Psoas muscle (tissue), 8 donors: ENCODE data around the gene REC114. TPM values are rescaled to one million over a fixed set of nuclear protein-coding genes. Genes with fewer than 3 reads are reported as not detected.

Source experiments
- ATAC-seq, 4 donors: fragments of 200-7000 bp; cut with Tn5 transposase; one replicate each; pipeline ENCODE4 v1.9.1; 2020; ENCODE audit warnings: moderate library complexity in 3 of 4, mild to moderate bottlenecking in 2 of 4
- DNase-seq, 2 donors: peaks; one replicate each; pipeline ENCODE4 v3.0.0-alpha.2; 2020
- H3K27ac ChIP-seq: fragments of 200-600 bp; one replicate; pipeline ENCODE4 v1.8.0; 2022
- H3K27me3 ChIP-seq, 3 donors: fragments of 200-600 bp in 1 of 3; one replicate each; pipeline versions ENCODE4 v1.6.1 to v1.8.0; 2013 to 2022; ENCODE audit warnings: low read length in 2 of 3, mild to moderate bottlenecking in 2 of 3, moderate library complexity in 1 of 3; ENCODE audit not compliant: insufficient read depth in 3 of 3
- H3K36me3 ChIP-seq, 2 donors: fragments of 200-600 bp in 1 of 2; one replicate each; pipeline versions ENCODE4 v1.6.1 to v1.8.0; 2013 to 2022; ENCODE audit warnings: low read depth in 1 of 2, mild to moderate bottlenecking in 1 of 2, moderate library complexity in 1 of 2; ENCODE audit not compliant: insufficient read depth in 1 of 2
- H3K4me1 ChIP-seq: fragments of 200-600 bp; one replicate; pipeline ENCODE4 v1.8.0; 2022
- H3K4me3 ChIP-seq: fragments of 200-600 bp; one replicate; pipeline ENCODE4 v1.8.0; 2022; ENCODE audit warnings: mild to moderate bottlenecking
- H3K9me3 ChIP-seq: fragments of 200-600 bp; one replicate; pipeline ENCODE4 v1.8.0; 2022
- WGBS, 3 donors: extraction: QIAGEN DNeasy Blood & Tissue Kit; methylation state at CpG; one replicate each; pipeline versions ENCODE4 v1.1.6 to v1.1.7; 2013; 5-methylcytosine and 5-hydroxymethylcytosine counted together
- intact Hi-C, 2 donors: fragments of 100-400 bp; cut with DNase I; formaldehyde crosslinking; loops; one replicate each; pipeline versions ENCODE4 v1.11.0 to v1.14.2; 2022
- polyA plus RNA-seq, 3 donors: library from polyadenylated mRNA; stranded (reverse); fragments of 200-250 nt; gene quantifications; one replicate each; pipeline ENCODE4 v1.2.3, GENCODE V29; 2013
- total RNA-seq, 4 donors: library from RNA; stranded (reverse); fragmentation: NEBNext Ultra II Directional in 2 of 4; extraction: Animal tissue kit (Norgen Biotek cat#: 25700) in 2 of 4; gene quantifications; one replicate each; pipeline versions ENCODE4 v1.2.1 to v1.2.4, GENCODE V29; 2021 to 2023
- TF ChIP-seq, protein P1 (sequence below): fragments of 200-600 bp; IDR thresholded peaks from one replicate; pipeline ENCODE4 v1.8.0; 2022; ENCODE audit warnings: antibody characterized with exemption
- donor health status: healthy with polysubstance abuse.
- donor health status: DM: no; HTN: no; CAD: no; lungs with moderate emphysema.
- donor health status: Bipolar disorder and iron deficiency.
- donor health status: healthy.
- donor health status: DM: yes; HTN: yes; CAD: no.
- donor health status: DM: no; HTN: no; CAD: no.
- donor health status: DM: no; HTN: no; CAD: no.
- donor health status: DM: yes; HTN: yes; CAD: no.

The REC114 gene
- total and polyA plus RNA-seq, 7 donors = not detected

DNA sequence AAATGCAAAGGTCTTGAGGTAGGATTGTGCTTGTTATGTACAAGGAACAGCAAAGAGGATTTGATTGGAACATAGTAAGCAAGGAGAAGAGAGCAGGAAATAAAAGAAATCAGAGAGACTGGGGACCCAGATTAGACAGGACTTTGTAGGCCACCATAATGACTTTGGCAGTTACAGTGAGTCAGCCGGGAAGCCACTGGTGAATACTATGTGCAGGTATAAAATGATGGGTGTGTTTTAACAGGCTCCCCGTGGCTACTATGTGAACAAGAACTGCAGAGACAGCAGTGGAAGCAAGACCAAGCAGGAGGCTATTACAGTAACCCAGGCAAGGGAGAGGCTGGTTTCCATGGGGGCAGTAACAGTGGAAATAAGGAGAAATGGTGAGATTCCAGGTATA, 135.1 kb downstream of the REC114 start:
- ATAC-seq (no peak), DNase-seq (no peak)
- Histone ChIP-seq H3K27ac (no peak overlapping the region), H3K27me3 (no peaks in the 10 kb centered on the region), H3K4me3 (no peak overlapping the region), H3K4me1 (no peaks in the 10 kb centered on the region), H3K9me3 (no peaks in the 10 kb centered on the region), H3K36me3 (peaks cover 6 to 55% of the 10 kb centered on the region in 2 donors)
- 80 to 91% (median 89%) methylated on average over 2 of the region's 2 CpGs for WGBS, 3 donors
- intact Hi-C loops = no loop called here
- TF ChIP-seq, protein P1, sequence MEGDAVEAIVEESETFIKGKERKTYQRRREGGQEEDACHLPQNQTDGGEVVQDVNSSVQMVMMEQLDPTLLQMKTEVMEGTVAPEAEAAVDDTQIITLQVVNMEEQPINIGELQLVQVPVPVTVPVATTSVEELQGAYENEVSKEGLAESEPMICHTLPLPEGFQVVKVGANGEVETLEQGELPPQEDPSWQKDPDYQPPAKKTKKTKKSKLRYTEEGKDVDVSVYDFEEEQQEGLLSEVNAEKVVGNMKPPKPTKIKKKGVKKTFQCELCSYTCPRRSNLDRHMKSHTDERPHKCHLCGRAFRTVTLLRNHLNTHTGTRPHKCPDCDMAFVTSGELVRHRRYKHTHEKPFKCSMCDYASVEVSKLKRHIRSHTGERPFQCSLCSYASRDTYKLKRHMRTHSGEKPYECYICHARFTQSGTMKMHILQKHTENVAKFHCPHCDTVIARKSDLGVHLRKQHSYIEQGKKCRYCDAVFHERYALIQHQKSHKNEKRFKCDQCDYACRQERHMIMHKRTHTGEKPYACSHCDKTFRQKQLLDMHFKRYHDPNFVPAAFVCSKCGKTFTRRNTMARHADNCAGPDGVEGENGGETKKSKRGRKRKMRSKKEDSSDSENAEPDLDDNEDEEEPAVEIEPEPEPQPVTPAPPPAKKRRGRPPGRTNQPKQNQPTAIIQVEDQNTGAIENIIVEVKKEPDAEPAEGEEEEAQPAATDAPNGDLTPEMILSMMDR = no peak

DNA sequence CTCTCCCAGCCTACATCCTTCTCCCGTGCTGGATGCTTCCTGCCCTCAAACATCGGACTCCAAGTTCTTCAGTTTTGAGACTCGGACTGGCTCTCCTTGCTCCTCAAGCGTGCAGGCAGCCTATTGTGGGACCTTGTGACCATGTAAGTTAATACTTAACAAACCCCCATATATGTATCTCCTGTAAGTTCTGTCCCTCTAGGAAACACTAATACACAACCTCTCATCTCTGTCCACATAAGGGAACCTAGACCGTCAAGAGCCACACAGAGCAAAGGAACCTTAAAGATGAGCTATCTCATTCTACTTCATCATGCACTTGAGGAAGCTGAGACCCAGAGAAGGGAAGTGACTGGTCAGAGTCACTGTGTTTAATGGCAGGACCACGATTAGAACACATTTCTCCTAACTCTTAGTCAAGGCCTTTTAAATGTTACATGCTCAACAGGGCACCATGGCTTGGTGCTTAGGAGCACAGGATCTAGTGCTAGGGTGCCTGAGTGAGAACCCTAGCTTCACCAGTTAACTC, 140.0 kb downstream of the REC114 start:
- H3K27me3 ChIP-seq = no peaks in the 10 kb centered on the region
- intact Hi-C loops = no loop called here
- H3K36me3 ChIP-seq = peaks cover 14 to 90% of the 10 kb centered on the region in 2 donors
- H3K27ac ChIP-seq = no peak overlapping the region
- DNase-seq (no peak), ATAC-seq (no peak)
- TF ChIP-seq, protein P1 = no peak
- H3K9me3 ChIP-seq = no peaks in the 10 kb centered on the region
- WGBS, 3 donors = 85 to 95% (median 86%) methylated on average over 6 of the region's 6 CpGs
- H3K4me1 ChIP-seq = no peaks in the 10 kb centered on the region
- H3K4me3 ChIP-seq = no peak overlapping the region

DNA sequence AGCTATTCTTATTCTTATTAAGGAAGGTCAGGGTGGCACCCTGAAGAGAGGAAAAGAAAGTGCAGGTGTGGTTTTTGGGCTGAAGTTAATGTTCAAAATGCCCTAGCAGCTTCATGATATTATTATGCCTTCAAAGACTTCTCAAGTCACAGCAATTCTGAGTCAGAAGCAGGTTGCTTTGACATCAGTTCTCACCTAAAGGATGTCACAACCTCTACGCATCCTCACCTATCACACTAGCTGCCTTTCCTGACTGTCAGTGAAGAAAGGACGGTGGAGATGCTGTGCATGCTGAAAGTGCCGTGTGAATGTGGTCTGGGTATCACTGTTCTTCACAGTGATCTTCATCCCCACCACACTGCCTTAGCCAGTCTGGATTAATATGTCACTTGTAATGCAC, 140.6 kb downstream of the REC114 start:
- no peak overlapping the region for H3K4me3 ChIP-seq
- 90 to 95% (median 93%) methylated on average over 3 of the region's 3 CpGs for WGBS, 3 donors
- no peaks in the 10 kb centered on the region for H3K27me3 ChIP-seq
- H3K27ac ChIP-seq = no peak overlapping the region
- H3K36me3 ChIP-seq = peaks cover 14 to 90% of the 10 kb centered on the region in 2 donors
- ATAC-seq (no peak), DNase-seq (no peak)
- TF ChIP-seq, protein P1 = no peak
- no peaks in the 10 kb centered on the region for H3K4me1 ChIP-seq
- no peaks in the 10 kb centered on the region for H3K9me3 ChIP-seq
- intact Hi-C loops = no loop called here

GRCh38 chr15:73584699-73585420, 141.9 kb downstream of the REC114 start:
- no peak overlapping the region for H3K4me3 ChIP-seq
- no peaks in the 10 kb centered on the region for H3K27me3 ChIP-seq
- DNase-seq (no peak), ATAC-seq (no peak)
- intact Hi-C loops = no loop called here
- no peaks in the 10 kb centered on the region for H3K4me1 ChIP-seq
- WGBS, 3 donors = 53 to 68% (median 59%) methylated on average over 5 of the region's 5 CpGs
- no peak overlapping the region for H3K27ac ChIP-seq
- TF ChIP-seq, protein P1 = no peak
- no peaks in the 10 kb centered on the region for H3K9me3 ChIP-seq
- peaks cover 14 to 97% of the 10 kb centered on the region in 2 donors for H3K36me3 ChIP-seq
